K562 (cell line): Measurements from ENCODE around the gene MOB4. TPM values are rescaled to one million over a fixed set of nuclear protein-coding genes. Genes with fewer than 3 reads are reported as not detected.
A peak's percentile ranks its signal among the peaks of the same experiment; 100 is the strongest.

Experiments used
- CBFA2T2 ChIP-seq: fragments of 450-650 bp; conservative IDR thresholded peaks from 2 replicates; pipeline ENCODE4 v1.6.1; 2017; ENCODE audit warnings: mild to moderate bottlenecking
- CBFA2T3 ChIP-seq: fragments of 450-650 bp; IDR thresholded peaks from 2 replicates; pipeline ENCODE4 v1.6.1; 2017
- LARP7 ChIP-seq: fragments of 450-650 bp; IDR thresholded peaks from 2 replicates; pipeline ENCODE4 v1.6.1; 2016
- MBD2 ChIP-seq: sonication (generic); IDR thresholded peaks from 2 replicates; pipeline ENCODE4 v1.6.1; 2016; ENCODE audit warnings: low read depth, borderline replicate concordance
- PBX2 ChIP-seq, 2 experiments: IDR thresholded peaks in 1 of 2; conservative IDR thresholded peaks in 1 of 2; 2 replicates each; pipeline ENCODE4 v1.6.1; 2016; ENCODE audit warnings: low read depth in 2 of 2, mild to moderate bottlenecking in 1 of 2, missing compliant biosample characterization in 1 of 2, missing genetic modification characterization in 1 of 2, moderate library complexity in 1 of 2
- PKNOX1 ChIP-seq: fragments of 450-650 bp; IDR thresholded peaks from 2 replicates; pipeline ENCODE4 v1.6.1; 2016
- TCF7L2 ChIP-seq: fragments of 150-350 bp; IDR thresholded peaks from 2 replicates; pipeline ENCODE4 v1.6.1; 2016; ENCODE audit warnings: low read depth, mild to moderate bottlenecking, low read length, moderate library complexity
- TEAD1 ChIP-seq, 2 experiments: fragments of 450-650 bp in 1 of 2; sonication (generic) in 1 of 2; formaldehyde crosslinking; IDR thresholded peaks; 2 replicates each; pipeline versions ENCODE4 v1.4.0 to v1.8.0; 2020 to 2022; ENCODE audit warnings: mild to moderate bottlenecking in 2 of 2, missing genetic modification reagents in 1 of 2
- polyA plus RNA-seq, 8 experiments: library from polyadenylated mRNA; depleted of rRNA in 4 of 8; stranded (reverse) in 5 of 8; unstranded in 3 of 8; fragments of >200 nt; fragmentation: Nextera tagmentation in 2 of 8; fragmentation: Illumina TruSeq in 1 of 8; extraction: Ambion mirVana in 2 of 8; extraction: Trizol in 1 of 8; gene quantifications; 2 replicates each; pipeline versions ENCODE4 v1.2.1 to v1.2.3, GENCODE V29; 2011 to 2014; ENCODE audit warnings: inconsistent platforms in 1 of 8, missing spikeins in 1 of 8
- total RNA-seq, 7 experiments: library from RNA; depleted of rRNA in 6 of 7; stranded (reverse); fragments of >200 nt in 6 of 7; fragmentation: Illumina TruSeq in 2 of 7; extraction: Trizol in 2 of 7; gene quantifications; 2 replicates each; pipeline versions ENCODE4 v1.2.1 to v1.2.3, GENCODE V29; 2011 to 2021; ENCODE audit warnings: low replicate concordance in 1 of 7
- TF ChIP-seq, protein P1 (sequence below): sonication (generic); formaldehyde crosslinking; IDR thresholded peaks from 2 replicates; pipeline ENCODE4 v1.8.0; 2023; ENCODE audit warnings: mild to moderate bottlenecking, missing genetic modification reagents

MOB4 gene
- total and polyA plus RNA-seq, 9 of the 15 experiments (the other 6 are each of a cell fraction or from before 2014, with no cell fraction given) = 13.5 to 30.8 (median 22.2) TPM

DNA sequence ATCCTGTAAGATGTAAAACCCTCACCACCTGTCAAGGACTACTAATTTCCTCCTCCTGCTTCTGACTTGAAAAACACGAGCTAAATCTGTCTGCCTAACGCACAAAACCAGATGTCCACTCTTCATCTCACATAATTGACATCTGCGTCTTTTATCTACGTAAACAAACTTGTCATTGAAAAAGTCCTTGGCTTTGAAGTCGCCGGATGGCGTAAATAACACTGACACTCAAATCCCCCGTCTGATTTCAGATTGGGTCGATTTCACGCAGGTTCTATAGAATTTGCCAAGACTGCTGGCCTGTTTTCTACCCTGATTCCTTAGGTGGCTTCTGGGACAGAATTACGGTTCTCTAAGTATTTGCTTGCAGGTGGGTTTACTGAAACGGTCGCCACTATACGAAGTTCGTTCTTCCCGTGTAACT is 539 bp upstream of the MOB4 start (continued):
- no peak for TF ChIP-seq TEAD1 (CRISPR knock-in tag; IDR thresholded peaks at IDR 0.05)
- TF ChIP-seq TCF7L2 = peak; percentile 69; the same call in 1 of the 2 replicates
- peak; percentile 49; the same call in 1 of the 2 replicates for TF ChIP-seq PKNOX1
- no peak for TF ChIP-seq PBX2 (CRISPR knock-in tag; IDR thresholded peaks at IDR 0.05; ENCODE audit: low read depth)
- TF ChIP-seq PBX2 (tag; conservative IDR thresholded peaks at IDR 0.05; ENCODE audit: low read depth) = peak; percentile 75
- TF ChIP-seq, protein P1, sequence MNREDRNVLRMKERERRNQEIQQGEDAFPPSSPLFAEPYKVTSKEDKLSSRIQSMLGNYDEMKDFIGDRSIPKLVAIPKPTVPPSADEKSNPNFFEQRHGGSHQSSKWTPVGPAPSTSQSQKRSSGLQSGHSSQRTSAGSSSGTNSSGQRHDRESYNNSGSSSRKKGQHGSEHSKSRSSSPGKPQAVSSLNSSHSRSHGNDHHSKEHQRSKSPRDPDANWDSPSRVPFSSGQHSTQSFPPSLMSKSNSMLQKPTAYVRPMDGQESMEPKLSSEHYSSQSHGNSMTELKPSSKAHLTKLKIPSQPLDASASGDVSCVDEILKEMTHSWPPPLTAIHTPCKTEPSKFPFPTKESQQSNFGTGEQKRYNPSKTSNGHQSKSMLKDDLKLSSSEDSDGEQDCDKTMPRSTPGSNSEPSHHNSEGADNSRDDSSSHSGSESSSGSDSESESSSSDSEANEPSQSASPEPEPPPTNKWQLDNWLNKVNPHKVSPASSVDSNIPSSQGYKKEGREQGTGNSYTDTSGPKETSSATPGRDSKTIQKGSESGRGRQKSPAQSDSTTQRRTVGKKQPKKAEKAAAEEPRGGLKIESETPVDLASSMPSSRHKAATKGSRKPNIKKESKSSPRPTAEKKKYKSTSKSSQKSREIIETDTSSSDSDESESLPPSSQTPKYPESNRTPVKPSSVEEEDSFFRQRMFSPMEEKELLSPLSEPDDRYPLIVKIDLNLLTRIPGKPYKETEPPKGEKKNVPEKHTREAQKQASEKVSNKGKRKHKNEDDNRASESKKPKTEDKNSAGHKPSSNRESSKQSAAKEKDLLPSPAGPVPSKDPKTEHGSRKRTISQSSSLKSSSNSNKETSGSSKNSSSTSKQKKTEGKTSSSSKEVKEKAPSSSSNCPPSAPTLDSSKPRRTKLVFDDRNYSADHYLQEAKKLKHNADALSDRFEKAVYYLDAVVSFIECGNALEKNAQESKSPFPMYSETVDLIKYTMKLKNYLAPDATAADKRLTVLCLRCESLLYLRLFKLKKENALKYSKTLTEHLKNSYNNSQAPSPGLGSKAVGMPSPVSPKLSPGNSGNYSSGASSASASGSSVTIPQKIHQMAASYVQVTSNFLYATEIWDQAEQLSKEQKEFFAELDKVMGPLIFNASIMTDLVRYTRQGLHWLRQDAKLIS = 0 out of 2 replicates have a peak, but pooled peaks have one; percentile 37
- no peak for TF ChIP-seq MBD2
- peak; percentile 61 for TF ChIP-seq CBFA2T3
- TF ChIP-seq CBFA2T2 = peak; percentile 27
- no peak for TF ChIP-seq LARP7
- TF ChIP-seq, all 486 proteins: peak for 13
